HG03521 (cell line): Measurements from ENCODE around the gene CLDN34.

Experiments used
- ATAC-seq: cut with Tn5 transposase; IDR thresholded peaks from one replicate; pipeline ENCODE4 v1.9.1; 2021; ENCODE audit warnings: mild to moderate bottlenecking, moderate library complexity; ENCODE audit not compliant: unreplicated experiment

CLDN34 gene

DNA sequence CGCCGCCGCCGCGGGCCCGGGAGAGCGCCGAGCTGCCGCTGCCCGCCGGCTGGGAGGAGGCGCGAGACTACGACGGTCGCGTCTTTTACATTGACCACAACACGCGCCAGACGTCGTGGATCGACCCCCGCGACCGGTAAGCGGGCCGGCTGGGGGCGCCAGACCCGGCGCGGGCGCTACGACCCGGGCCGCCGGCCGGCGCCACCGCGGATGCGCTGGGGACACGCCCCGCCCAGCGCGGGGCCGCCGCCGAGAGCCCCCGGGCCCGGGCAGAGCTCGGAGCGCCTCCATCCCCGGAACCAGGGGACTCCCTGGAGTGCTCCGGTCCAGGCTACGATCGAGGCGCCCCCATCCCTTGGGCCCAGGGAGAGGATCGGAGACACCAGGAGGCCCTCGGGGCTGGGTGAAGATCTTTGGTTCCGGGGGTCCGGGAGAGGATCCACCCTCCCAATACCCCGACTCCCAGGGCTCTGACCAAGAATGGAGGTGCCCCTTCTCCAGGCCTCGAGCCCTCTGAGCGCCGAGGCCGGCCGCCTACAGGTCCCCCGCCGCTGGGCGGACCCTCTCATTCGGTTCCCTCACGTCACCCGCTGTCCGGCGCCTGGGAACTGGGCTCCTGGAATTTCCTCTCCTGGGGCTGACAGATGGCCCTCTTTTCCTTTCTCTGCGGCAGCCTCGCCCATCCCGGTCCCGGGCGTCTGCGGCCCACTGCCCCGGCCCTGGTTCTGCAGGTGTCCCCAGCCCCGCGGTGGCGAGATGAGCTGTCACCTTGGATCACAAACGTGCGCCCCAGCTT is 48.8 kb downstream of the CLDN34 start:
- ATAC-seq = peak; percentile 7

DNA sequence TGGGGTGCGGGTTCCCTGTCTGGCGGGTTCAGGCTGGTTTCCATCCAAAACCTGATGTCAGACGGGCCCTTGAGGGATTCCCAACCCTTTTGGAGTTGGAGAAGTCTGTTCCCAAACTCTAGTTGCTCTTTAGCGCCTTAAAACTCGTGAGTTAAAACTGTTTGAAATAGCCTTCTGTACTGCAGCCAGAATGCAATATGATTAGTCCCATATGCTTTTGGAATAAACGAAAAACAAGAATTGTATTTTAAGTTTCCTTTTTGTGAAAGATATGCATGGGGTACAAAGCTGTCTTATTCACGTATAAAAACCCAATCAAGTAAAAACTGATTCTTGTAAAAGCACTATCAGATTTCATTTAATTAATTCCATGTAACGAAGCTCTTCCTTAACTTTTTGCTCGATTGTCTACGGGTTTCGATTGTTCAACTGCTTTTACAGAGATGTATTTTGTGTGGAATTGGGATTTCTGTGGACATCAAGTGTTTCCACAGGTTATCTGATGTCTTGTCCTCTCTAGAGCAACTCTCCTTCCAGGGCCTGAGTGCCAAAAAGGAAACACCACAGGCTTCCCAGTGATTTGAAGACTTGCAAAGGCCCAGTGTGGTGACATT is 49.5 kb downstream of the CLDN34 start:
- no peak for ATAC-seq

GRCh38 chrX:10017872-10018271 is 50.7 kb downstream of the CLDN34 start:
- ATAC-seq = no peak
